GM18505 (cell line): ENCODE data around the gene PDE6C.
A peak's percentile ranks its signal among the peaks of the same experiment; 100 is the strongest.
"Not testable (repeated sequence)": the region's sequence is repeated elsewhere in the genome, so short reads cannot be mapped to it uniquely, and the experiment has no call there.

Source experiments
- ATAC-seq: cut with Tn5 transposase; IDR thresholded peaks from one replicate; pipeline ENCODE4 v1.9.1; 2021; ENCODE audit not compliant: unreplicated experiment
- POLR2A ChIP-seq: IDR thresholded peaks from 4 replicates; pipeline ENCODE4 v1.6.1; 2011; ENCODE audit warnings: borderline replicate concordance; ENCODE audit not compliant: insufficient read depth, insufficient read length; ENCODE audit errors: extremely low read depth

The PDE6C gene

DNA sequence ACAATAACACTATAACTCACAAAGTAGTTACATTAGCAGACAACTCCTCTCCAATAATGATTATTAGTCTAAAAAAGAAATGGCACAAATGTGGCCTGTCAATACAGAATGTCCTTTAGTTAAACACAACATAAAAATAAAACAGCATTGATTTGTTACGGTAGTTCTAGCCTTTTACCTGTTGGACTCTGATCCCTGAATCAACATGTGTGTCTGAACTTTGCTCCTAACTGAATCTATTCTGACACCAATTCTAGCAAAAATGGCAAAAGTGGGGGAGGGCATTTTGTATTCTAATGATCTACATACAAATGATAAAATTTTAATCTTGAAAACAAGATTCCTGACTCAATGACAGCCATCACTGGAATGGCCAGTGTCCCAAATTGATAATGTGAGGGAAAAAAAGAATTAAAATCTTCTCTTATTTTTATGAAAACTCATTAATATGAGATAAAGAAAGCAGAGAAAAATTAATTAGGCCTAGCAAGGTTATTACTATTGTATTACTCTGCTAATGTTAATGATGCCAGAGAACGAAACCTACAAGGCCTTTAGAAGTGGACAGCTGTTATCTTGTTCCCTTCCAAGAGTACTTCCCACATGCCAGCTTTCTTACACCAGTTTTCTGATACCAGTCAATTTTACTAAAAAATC, 59.8 kb downstream of the PDE6C start:
- no peak for ATAC-seq
- TF ChIP-seq POLR2A: no peak

DNA sequence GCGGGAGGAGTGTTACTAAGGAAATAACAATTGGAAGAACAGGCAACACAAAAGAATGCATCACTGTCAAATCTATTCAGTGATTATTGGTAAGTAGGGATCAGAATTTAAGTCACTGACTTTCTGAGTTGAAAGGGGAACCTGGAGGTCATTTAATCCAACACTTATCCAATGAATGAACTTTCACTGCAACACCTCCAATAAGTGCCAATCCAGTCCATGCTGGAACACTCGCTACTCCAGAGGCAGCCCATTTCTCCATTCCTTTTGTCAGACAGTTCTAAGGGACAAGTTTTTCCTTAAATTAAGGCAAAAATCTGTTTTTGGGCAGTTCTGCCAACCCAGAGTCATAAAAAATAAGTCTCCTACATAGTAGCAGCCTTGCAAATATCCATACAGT, 60.6 kb downstream of the PDE6C start:
- ATAC-seq: no peak
- TF ChIP-seq POLR2A: no peak

GRCh38 chr10:93673791-93674190, 61.5 kb downstream of the PDE6C start:
- ATAC-seq: no peak

GRCh38 chr10:93678386-93678785, 66.0 kb downstream of the PDE6C start:
- no peak for TF ChIP-seq POLR2A
- no peak for ATAC-seq

More at GRCh38 chr10:93673791-93674190, 61.5 kb downstream of the PDE6C start:
- no peak for TF ChIP-seq POLR2A

DNA sequence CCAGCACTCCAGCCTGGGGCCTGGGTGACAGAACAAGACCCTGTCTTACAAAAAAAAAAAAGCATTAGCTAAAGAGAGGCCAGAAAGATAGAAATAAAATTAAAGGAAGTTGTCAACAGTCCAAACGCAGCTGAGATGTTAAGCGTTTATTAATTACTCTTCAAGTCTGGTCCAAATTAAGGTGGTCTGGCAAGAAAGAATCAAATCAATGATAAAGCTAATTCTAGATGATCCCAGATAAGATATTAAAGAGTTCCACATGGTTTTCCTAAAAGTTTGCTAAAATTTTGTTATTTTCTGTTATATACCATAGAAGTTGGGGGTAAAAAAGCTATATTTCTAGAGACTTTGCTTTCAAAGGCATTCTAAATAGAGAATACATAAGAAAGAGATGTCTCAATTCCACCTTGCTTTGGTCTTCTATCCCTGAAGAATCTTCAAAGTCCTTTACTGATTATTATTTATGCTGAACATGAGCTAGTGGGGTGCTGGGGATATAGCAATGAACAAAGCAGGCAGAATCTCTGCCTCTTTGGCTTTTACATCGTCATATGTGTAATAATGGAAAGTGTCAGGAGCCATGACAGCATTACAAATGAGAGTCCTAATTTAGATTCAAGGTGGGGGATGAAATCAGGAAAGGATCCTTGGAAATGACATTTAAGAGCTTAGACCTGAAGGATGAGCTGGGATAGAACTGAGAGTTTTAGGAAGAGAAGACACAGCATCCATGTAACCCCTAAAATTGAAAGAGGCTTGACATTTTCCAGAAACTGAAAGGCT, 66.7 kb downstream of the PDE6C start:
- no peak for ATAC-seq
- no peak for TF ChIP-seq POLR2A

DNA sequence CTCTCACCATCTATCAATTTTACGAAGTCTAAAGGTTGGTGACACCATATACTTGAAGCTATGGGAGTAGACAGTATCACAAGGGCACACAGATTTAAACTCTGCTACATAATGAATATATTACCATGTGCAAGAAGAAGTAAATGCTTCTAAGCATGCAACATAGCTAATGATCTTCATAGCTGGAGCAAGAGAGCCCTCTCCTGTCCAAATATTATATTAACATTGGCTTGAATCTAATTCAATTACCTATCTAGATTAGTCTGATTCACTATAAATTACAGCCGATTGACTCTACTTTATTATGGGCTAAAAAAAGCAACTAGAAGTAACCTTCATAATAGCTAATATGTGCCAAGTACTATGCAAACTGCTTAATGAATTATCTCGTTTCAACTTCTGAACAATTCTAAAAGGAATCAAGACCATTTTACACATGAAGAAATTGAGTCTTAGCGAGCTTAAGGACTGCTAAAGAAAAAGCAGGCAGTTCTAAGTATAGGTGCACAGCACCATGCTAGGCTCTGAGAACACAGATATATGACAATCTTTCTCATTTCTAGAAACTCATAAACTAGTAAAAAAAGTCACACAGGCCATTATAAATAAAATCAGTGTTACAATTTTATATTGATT, 68.2 kb downstream of the PDE6C start:
- TF ChIP-seq POLR2A: no peak
- no peak for ATAC-seq

GRCh38 chr10:93687737-93688136, 75.4 kb downstream of the PDE6C start:
- TF ChIP-seq POLR2A: no peak
- ATAC-seq: no peak

DNA sequence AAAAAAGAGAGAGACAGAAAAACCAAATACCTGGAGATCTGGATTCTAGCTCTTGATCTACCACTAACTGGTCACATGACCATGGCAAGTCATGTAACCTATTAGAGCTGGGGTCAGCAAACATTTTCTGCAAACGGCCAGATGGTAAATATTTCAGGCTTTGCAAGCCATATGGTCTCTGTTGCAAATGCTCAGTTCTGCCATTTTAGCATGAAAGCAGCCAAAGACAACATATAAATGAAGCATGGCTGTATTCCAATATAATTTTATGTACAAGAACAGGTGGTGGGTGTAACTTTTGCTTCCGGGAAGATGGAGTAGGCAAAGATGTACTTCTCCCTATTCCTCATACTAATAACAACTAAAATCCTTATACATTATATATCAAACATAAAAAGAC, 83.4 kb downstream of the PDE6C start:
- no peak for TF ChIP-seq POLR2A
- ATAC-seq: no peak

GRCh38 chr10:93696582-93696981, 84.2 kb downstream of the PDE6C start:
- ATAC-seq: not testable (repeated sequence)

DNA sequence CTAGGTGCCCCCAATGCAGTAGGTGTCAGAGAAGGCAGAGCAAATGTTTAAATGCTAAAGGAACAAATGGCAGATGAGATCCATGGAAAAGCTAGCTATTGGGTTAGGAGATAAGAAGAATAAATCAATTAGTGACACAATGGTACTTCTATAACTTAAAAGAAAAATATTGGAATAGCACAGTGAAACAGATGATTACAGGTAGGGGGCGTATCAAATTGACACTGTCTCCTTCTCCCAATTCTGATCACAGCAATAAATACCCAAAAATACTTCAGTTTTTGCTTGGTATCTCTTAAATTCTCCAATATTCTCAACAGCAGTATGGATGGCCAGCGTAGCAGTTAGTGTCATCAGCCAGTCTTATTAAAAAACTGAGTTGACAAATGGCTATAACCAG, 84.9 kb downstream of the PDE6C start:
- TF ChIP-seq POLR2A: no peak
- no peak for ATAC-seq

DNA sequence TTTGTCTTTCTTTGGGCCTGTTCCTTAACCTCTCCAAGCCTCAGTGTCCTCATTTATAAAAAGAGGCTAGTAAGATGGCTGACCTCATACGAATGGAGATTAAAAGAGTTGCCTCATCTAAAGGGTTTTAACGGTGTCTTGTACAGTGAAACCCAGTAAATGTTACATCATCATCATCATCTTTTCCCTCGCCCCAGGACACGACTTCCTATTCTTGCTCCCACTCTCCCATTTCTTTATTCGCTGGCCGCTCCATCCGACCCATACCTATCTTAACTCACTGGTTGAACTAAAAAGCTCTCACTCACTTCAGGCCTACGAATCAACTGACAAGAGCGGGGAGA, 89.5 kb downstream of the PDE6C start:
- TF ChIP-seq POLR2A: no peak
- ATAC-seq: peak; percentile 5

DNA sequence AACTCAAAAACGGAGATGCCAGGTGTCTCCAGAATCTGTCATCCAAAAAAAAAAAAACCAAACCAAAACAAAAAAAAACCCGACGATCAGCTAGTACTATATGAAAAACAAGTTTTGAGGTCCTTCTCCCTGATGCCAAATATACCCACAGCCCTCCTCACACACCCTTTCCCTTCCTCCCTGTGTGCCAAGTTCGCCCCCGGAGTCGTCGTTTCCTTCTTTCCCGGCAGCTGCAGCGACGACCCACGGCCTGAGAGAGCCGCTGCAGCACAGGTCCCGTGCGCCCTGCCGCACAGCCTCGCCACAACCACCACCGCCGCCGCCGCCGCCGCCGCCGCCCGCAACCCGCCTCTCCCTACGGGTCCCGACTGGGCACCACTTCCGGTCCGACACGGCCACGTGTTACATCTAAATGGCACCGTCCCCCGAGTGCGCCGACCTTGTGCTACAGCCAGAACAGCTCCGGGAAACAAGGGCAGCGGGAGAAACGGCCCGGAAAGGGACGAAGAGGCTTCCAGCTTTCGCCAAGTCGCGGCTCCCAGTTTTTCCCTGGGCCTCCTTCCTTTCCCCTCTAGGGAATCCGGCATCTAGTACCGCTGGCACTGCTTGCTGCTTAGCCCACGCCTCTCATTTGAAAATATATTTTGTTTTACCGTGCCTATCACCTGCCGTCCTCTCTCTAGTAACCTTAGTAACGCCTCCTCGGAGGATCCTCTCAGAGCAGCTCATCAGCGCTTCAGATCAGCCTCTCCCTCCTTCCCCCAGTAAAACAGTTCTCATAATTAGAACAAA, 90.1 kb downstream of the PDE6C start, which contains the start of gene FRA10AC1:
Gene FRA10AC1, minus strand, starts transcription at position 383 of the 792 bp plus-strand sequence. CDS start 2,486 bp downstream, outside the sequence.
- peak; percentile 64 for TF ChIP-seq POLR2A
- ATAC-seq: peak; percentile 86

- no peak for ATAC-seq
Observed at GRCh38 chr10:93703066-93703465, 90.7 kb downstream of the PDE6C start.

More at GRCh38 chr10:93703066-93703465, 90.7 kb downstream of the PDE6C start:
- TF ChIP-seq POLR2A: no peak
